ENCODE data around the gene HDAC3.
"Not testable (repeated sequence)": the region's sequence is repeated elsewhere in the genome, so short reads cannot be mapped to it uniquely, and the experiment has no call there.

The HDAC3 gene

GRCh38 chr5:141613344-141613743 is 23.3 kb downstream of the HDAC3 start:
- peak; percentile 62 for TF ChIP-seq ZFHX2 (tag by site-specific recombination; conservative IDR thresholded peaks at IDR 0.05)
- TF ChIP-seq ZNF280C (tag by site-specific recombination; IDR thresholded peaks at IDR 0.05) = no peak
- peak; percentile 47 for TF ChIP-seq EGR2 (tag by site-specific recombination; IDR thresholded peaks at IDR 0.05; ENCODE audit: low read depth)
- POLR2A ChIA-PET = interaction anchor here (1.3 kb wide), 1 partner anchor 23 kb away, joined by 4 read pairs; the partner anchor contains the start of genes HDAC3 and RELL2
- peaks cover 30% of the 10 kb centered on the region for H3K4me1 ChIP-seq (ENCODE audit: control insufficient read depth, insufficient read depth, low read length)
- H3K36me3 ChIP-seq (ENCODE audit: control insufficient read depth in 2 of 2, insufficient read depth in 1 of 2, low read length in 2 of 2) = peaks cover 0 to 9% of the 10 kb centered on the region in 2 experiments; a peak in 1 of 3 replicates
- CTCF ChIA-PET = interaction anchor here (1.1 to 3.4 kb wide), 5 partner anchors 11 to 49 kb away, joined by 4 to 25 read pairs (median 7); partner anchors contain the start of genes HDAC3 and RELL2
- no peaks in the 10 kb centered on the region for H3K9me3 ChIP-seq (ENCODE audit: control insufficient read depth, insufficient read depth, low read depth, low read length)
- H3K4me3 ChIP-seq (ENCODE audit: low read depth, low read length) = no peak overlapping the region
- no peak overlapping the region for H3K27ac ChIP-seq (ENCODE audit: extremely low read depth, low read depth, low read length)

- CTCF ChIA-PET = interaction anchor here (0.7 to 1.1 kb wide), 2 partner anchors 25 to 1038 kb away, joined by 4 read pairs; partner anchors contain the start of genes HDAC3 and RELL2
- POLR2A ChIA-PET = no interaction called here
- peaks cover 20% of the 10 kb centered on the region for H3K4me1 ChIP-seq (ENCODE audit: control insufficient read depth, insufficient read depth, low read length)
- peaks cover 0 to 9% of the 10 kb centered on the region in 2 experiments; a peak in 1 of 3 replicates for H3K36me3 ChIP-seq (ENCODE audit: control insufficient read depth in 2 of 2, insufficient read depth in 1 of 2, low read length in 2 of 2)
- H3K4me3 ChIP-seq (ENCODE audit: low read depth, low read length) = no peak overlapping the region
- H3K27ac ChIP-seq (ENCODE audit: extremely low read depth, low read depth, low read length) = no peak overlapping the region
- no peaks in the 10 kb centered on the region for H3K9me3 ChIP-seq (ENCODE audit: control insufficient read depth, insufficient read depth, low read depth, low read length)
- 0 out of 2 replicates have a peak, but pooled peaks have one; percentile 24 for TF ChIP-seq ZNF366 (tag by site-specific recombination; conservative IDR thresholded peaks at IDR 0.05)
- TF ChIP-seq SP7 (tag by site-specific recombination; IDR thresholded peaks at IDR 0.05) = no peak
- TF ChIP-seq ZNF580 (tag by site-specific recombination; IDR thresholded peaks at IDR 0.05) = no peak
- TF ChIP-seq ZFHX2 (tag by site-specific recombination; conservative IDR thresholded peaks at IDR 0.05) = no peak
- no peak for TF ChIP-seq ZNF398 (tag by site-specific recombination; IDR thresholded peaks at IDR 0.05)
- no peak for TF ChIP-seq ZNF521 (tag by site-specific recombination; IDR thresholded peaks at IDR 0.05)
These were observed 25.4 kb downstream of the HDAC3 start for GRCh38 chr5:141611289-141611688.

- H3K36me3 ChIP-seq (ENCODE audit: control insufficient read depth in 2 of 2, insufficient read depth in 1 of 2, low read length in 2 of 2); H3K4me3 ChIP-seq (ENCODE audit: low read depth, low read length); POLR2A ChIA-PET; H3K27ac ChIP-seq (ENCODE audit: extremely low read depth, low read depth, low read length); H3K9me3 ChIP-seq (ENCODE audit: control insufficient read depth, insufficient read depth, low read depth, low read length): not testable (repeated sequence)
- CTCF ChIA-PET = interaction anchor here (1.7 to 3.6 kb wide), 2 partner anchors 18 to 43 kb away, joined by 6 to 19 read pairs; no protein-coding TSS in a partner anchor
- peak; percentile 97 for TF ChIP-seq ZNF121 (tag by site-specific recombination; IDR thresholded peaks at IDR 0.05)
- peaks cover 22% of the 10 kb centered on the region for H3K4me1 ChIP-seq (ENCODE audit: control insufficient read depth, insufficient read depth, low read length)
These were observed 26.7 kb downstream of the HDAC3 start for GRCh38 chr5:141609921-141610320.

GRCh38 chr5:141609044-141609443 is 27.6 kb downstream of the HDAC3 start:
- no peak overlapping the region for H3K4me3 ChIP-seq (ENCODE audit: low read depth, low read length)
- ChIA-PET CTCF (interaction anchor here (0.7 to 3.7 kb wide), 4 partner anchors 9 to 42 kb away, joined by 3 to 25 read pairs (median 12); partner anchors contain the start of gene DIAPH1), POLR2A (no interaction called here)
- no peaks in the 10 kb centered on the region for H3K9me3 ChIP-seq (ENCODE audit: control insufficient read depth, insufficient read depth, low read depth, low read length)
- peaks cover 0 to 3% of the 10 kb centered on the region in 2 experiments; a peak in 1 of 3 replicates for H3K36me3 ChIP-seq (ENCODE audit: control insufficient read depth in 2 of 2, insufficient read depth in 1 of 2, low read length in 2 of 2)
- TF ChIP-seq ZBTB26 (tag by site-specific recombination; optimal IDR thresholded peaks at IDR 0.05) (no peak), ELK4 (IDR thresholded peaks at IDR 0.05; ENCODE audit: borderline replicate concordance, low read depth, low read length) (no peak), SCRT1 (tag by site-specific recombination; IDR thresholded peaks at IDR 0.05; ENCODE audit: borderline replicate concordance) (no peak), ZNF571 (tag by site-specific recombination; IDR thresholded peaks at IDR 0.05) (no peak), ZNF624 (tag by site-specific recombination; IDR thresholded peaks at IDR 0.05) (no peak), ZNF112 (tag by site-specific recombination; IDR thresholded peaks at IDR 0.05) (no peak), ZNF785 (tag by site-specific recombination; IDR thresholded peaks at IDR 0.05) (no peak), ZNF585B (tag by site-specific recombination; IDR thresholded peaks at IDR 0.05) (no peak), ZNF837 (tag by site-specific recombination; IDR thresholded peaks at IDR 0.05) (no peak), ZNF654 (tag by site-specific recombination; IDR thresholded peaks at IDR 0.05; ENCODE audit: low read depth) (no peak), ZNF549 (tag by site-specific recombination; IDR thresholded peaks at IDR 0.05) (no peak)
- H3K4me1 ChIP-seq (ENCODE audit: control insufficient read depth, insufficient read depth, low read length) = peaks cover 16% of the 10 kb centered on the region
- H3K27ac ChIP-seq (ENCODE audit: extremely low read depth, low read depth, low read length) = no peak overlapping the region

Measured in HEK293 (cell line).